ENCODE data around the gene NDUFS7.

NDUFS7 gene

GRCh38 chr19:1365319-1366269 is 18.1 kb upstream of the NDUFS7 start:
- DNase-seq, result no peak

GRCh38 chr19:1366296-1366695 is 17.4 kb upstream of the NDUFS7 start:
- DNase-seq, result no peak

- DNase-seq, result no peak
These were observed 16.5 kb upstream of the NDUFS7 start for GRCh38 chr19:1366899-1367870.

GRCh38 chr19:1369214-1369805 is 14.4 kb upstream of the NDUFS7 start:
- no peak for DNase-seq

- no peak for DNase-seq
These were observed 12.9 kb upstream of the NDUFS7 start for GRCh38 chr19:1370579-1371361.

- no peak for DNase-seq
These were observed 10.6 kb upstream of the NDUFS7 start for GRCh38 chr19:1373042-1373533.

- no peak for DNase-seq
These were observed 10.0 kb upstream of the NDUFS7 start for GRCh38 chr19:1373534-1374249.

- no peak for DNase-seq
These were observed 9.5 kb upstream of the NDUFS7 start for GRCh38 chr19:1374250-1374577.

- no peak for DNase-seq
These were observed 7.3 kb upstream of the NDUFS7 start for GRCh38 chr19:1376415-1376805.

GRCh38 chr19:1377176-1377964 is 6.3 kb upstream of the NDUFS7 start:
- no peak for DNase-seq

GRCh38 chr19:1377965-1378785 is 5.5 kb upstream of the NDUFS7 start:
- no peak for DNase-seq

GRCh38 chr19:1379126-1379905 is 4.4 kb upstream of the NDUFS7 start:
- DNase-seq, result no peak

- no peak for DNase-seq
These were observed 3.7 kb upstream of the NDUFS7 start for GRCh38 chr19:1379961-1380489.

- DNase-seq, result no peak
These were observed 1.5 kb upstream of the NDUFS7 start for GRCh38 chr19:1382250-1382649.

GRCh38 chr19:1383017-1383311 is 743 bp upstream of the NDUFS7 start:
- no peak for DNase-seq

- DNase-seq, result no peak
These were observed 367 bp downstream of the NDUFS7 start for GRCh38 chr19:1384085-1384462.

GRCh38 chr19:1384478-1385110 is 887 bp downstream of the NDUFS7 start:
- no peak for DNase-seq

GRCh38 chr19:1385816-1386215 is 2.1 kb downstream of the NDUFS7 start:
- no peak for DNase-seq

Data from activated CD4-positive, alpha-beta T cell treated with anti-CD3 and anti-CD28 coated beads for 4 hours (primary cell).